ENCODE data around the gene RAD51C. TPM values are rescaled to one million over a fixed set of nuclear protein-coding genes. Genes with fewer than 3 reads are reported as not detected.
A peak's percentile ranks its signal among the peaks of the same experiment; 100 is the strongest.

Gene RAD51C
- total RNA-seq, 1 donor from 2014 or later = 37.6 TPM

DNA sequence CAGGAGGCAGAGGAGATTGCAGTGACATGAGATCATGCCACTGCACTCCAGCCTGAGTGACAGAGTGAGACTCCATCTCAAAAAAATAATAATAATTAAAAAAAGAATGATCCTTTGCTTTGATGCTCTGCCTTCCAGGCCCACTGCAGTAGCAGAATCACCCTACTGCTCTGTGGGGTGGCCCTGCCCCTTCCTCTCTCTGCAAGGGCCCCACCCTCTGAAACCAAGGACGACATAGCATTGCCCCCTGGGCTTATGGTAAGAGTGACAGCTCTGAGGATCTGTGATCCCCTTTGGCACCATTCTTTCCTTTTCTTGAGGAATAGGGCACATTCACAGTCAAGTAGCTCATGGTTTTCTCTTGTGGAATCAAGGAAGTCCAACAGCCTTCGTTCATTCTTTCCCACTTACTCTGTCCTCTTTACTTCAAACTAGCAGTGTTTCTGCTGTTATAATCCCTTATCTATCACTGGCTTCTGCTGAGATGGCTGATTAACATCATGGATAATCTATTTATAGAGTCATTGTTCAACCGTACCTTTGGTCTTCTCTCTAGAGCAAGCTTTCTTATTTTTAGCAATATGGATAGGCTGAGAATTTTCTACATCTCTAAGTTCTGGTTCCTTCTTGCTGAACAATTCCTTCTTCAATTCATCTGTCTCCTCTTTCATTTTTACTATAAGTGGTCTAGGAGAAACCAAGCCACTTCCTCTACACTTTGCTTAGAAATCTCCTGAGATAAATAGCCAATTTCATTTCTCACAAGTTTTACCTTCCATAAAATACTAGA is 14.1 kb downstream of the RAD51C start:
- TF ChIP-seq, protein P1, sequence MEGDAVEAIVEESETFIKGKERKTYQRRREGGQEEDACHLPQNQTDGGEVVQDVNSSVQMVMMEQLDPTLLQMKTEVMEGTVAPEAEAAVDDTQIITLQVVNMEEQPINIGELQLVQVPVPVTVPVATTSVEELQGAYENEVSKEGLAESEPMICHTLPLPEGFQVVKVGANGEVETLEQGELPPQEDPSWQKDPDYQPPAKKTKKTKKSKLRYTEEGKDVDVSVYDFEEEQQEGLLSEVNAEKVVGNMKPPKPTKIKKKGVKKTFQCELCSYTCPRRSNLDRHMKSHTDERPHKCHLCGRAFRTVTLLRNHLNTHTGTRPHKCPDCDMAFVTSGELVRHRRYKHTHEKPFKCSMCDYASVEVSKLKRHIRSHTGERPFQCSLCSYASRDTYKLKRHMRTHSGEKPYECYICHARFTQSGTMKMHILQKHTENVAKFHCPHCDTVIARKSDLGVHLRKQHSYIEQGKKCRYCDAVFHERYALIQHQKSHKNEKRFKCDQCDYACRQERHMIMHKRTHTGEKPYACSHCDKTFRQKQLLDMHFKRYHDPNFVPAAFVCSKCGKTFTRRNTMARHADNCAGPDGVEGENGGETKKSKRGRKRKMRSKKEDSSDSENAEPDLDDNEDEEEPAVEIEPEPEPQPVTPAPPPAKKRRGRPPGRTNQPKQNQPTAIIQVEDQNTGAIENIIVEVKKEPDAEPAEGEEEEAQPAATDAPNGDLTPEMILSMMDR (IDR thresholded peaks at IDR 0.05; ENCODE audit: borderline replicate concordance) = no peak
- no peak overlapping the region for H3K4me3 ChIP-seq
- H3K4me1 ChIP-seq = no peaks in the 10 kb centered on the region
- intact Hi-C loops (cut with micrococcal nuclease) = no loop called here
- no peak for DNase-seq
- H3K9me3 ChIP-seq (replicated peaks) = no peaks in the 10 kb centered on the region
- no peaks in the 10 kb centered on the region for H3K27me3 ChIP-seq (ENCODE audit: low read depth)
- H3K36me3 ChIP-seq = peaks cover 35% of the 10 kb centered on the region
- no peak overlapping the region for H3K27ac ChIP-seq (replicated peaks)

DNA sequence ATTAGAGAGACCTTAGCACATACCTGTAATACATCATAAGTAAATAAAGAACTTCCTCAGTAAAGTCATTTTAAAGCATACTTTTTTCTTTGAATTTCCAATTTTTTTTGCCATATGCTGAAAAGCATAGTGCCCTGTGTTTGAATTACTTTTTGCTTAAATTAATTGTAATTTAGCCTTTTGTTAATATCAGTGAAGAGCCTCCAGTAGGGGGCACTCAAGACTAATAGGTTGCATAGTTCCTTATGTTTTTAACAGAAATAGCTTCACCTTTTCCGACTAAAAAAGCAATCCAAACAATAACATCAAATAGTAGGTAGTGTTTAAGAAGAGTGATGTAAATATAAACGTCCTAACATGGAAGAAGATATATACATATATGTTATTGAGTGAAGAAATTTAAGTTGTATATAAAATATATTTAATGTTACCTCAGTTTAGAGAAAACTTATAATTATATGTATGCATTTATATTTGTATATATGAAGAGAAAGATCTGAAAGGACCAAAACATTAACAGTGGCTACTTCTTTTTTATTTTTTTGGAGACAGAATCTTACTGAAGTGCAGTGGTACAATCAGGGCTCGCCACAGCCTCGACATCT is 18.6 kb downstream of the RAD51C start:
- DNase-seq = no peak
- TF ChIP-seq, protein P1 (IDR thresholded peaks at IDR 0.05; ENCODE audit: borderline replicate concordance) = peak; percentile 80
- Histone ChIP-seq H3K4me3 (no peak overlapping the region), H3K4me1 (no peaks in the 10 kb centered on the region), H3K9me3 (replicated peaks) (no peaks in the 10 kb centered on the region), H3K27me3 (ENCODE audit: low read depth) (no peaks in the 10 kb centered on the region), H3K36me3 (peaks cover 37% of the 10 kb centered on the region), H3K27ac (replicated peaks) (no peak overlapping the region)
- intact Hi-C loops (cut with micrococcal nuclease) = loop anchor here (5.0 kb wide), 1 partner anchor 296 kb away; no protein-coding TSS in a partner anchor

DNA sequence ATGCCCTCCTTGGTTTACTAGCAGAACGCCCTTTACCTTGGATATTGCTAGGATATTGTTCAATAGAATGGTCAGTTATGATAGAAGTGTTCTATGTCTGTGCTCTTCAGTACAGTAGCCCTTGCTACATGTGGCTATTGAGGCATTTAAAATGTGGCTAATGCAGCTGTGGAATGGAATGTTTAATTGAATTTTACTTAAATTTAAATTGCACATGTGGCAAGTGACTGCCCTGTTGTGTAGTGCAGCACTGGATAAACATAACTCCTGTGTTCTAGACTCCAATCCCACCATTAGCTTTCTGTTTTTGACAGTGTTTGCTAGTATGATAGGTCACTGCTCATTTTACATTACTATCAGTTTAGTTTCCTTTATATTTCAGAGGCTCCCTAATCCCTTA is 29.9 kb downstream of the RAD51C start:
- Histone ChIP-seq H3K4me1 (no peaks in the 10 kb centered on the region), H3K9me3 (replicated peaks) (no peaks in the 10 kb centered on the region), H3K27me3 (ENCODE audit: low read depth) (no peaks in the 10 kb centered on the region), H3K4me3 (no peak overlapping the region), H3K27ac (replicated peaks) (no peak overlapping the region), H3K36me3 (peaks cover 62% of the 10 kb centered on the region)
- intact Hi-C loops (cut with micrococcal nuclease) = no loop called here
- TF ChIP-seq, protein P1 (IDR thresholded peaks at IDR 0.05; ENCODE audit: borderline replicate concordance) = no peak
- no peak for DNase-seq

DNA sequence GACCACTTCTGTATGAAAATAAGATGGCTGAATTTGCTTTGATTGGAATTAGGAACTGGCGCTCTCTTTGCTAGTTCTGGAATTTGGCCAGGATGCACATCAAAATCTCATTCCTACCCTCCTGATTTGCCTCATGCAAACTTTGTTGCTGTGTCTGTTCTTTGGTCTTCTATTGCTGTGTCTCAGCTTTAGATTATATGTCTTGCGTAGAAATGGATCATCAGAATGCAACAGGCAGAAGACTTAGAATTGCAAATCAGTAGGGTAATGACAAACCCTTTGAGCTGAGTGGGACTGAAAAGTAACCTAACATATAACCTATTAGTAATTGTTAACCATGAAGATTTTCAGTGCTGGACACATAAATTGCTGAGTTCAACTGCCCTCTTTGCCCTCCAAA is 30.3 kb downstream of the RAD51C start:
- no peak for DNase-seq
- H3K9me3 ChIP-seq (replicated peaks) = no peaks in the 10 kb centered on the region
- no peaks in the 10 kb centered on the region for H3K4me1 ChIP-seq
- H3K4me3 ChIP-seq = no peak overlapping the region
- intact Hi-C loops (cut with micrococcal nuclease) = no loop called here
- TF ChIP-seq, protein P1 (IDR thresholded peaks at IDR 0.05; ENCODE audit: borderline replicate concordance) = no peak
- no peak overlapping the region for H3K27ac ChIP-seq (replicated peaks)
- H3K36me3 ChIP-seq = peaks cover 58% of the 10 kb centered on the region
- H3K27me3 ChIP-seq (ENCODE audit: low read depth) = no peaks in the 10 kb centered on the region

DNA sequence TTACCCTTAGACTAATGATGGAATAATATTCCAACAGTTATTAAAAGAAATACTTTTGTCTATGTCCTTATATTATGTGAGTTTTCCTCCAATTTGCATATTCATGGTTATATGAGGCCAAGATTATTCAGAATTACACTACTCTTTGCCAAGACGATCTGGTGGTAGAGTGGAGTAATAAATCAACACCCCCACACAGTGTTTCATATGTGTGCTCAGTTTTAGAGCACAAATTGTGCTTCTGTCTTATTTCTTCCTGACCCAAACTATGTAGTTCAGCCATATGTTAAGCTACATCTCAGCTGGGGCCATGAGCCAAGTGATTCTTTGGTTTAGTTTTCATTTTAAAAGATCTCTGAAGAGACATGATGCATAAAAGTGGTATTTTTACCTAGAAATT is 36.4 kb downstream of the RAD51C start:
- no peaks in the 10 kb centered on the region for H3K27me3 ChIP-seq (ENCODE audit: low read depth)
- TF ChIP-seq, protein P1 (IDR thresholded peaks at IDR 0.05; ENCODE audit: borderline replicate concordance) = no peak
- H3K4me1 ChIP-seq = no peaks in the 10 kb centered on the region
- H3K9me3 ChIP-seq (replicated peaks) = no peaks in the 10 kb centered on the region
- intact Hi-C loops (cut with micrococcal nuclease) = no loop called here
- no peak overlapping the region for H3K4me3 ChIP-seq
- H3K36me3 ChIP-seq = peaks cover 7% of the 10 kb centered on the region
- no peak overlapping the region for H3K27ac ChIP-seq (replicated peaks)
- DNase-seq = no peak
